Skeletal muscle satellite cell (primary cell): ENCODE results near the gene KCNAB1.

Experiments
- H3K27me3 ChIP-seq: 2 replicates; pipeline ENCODE4 v1.7.0; 2013; ENCODE audit warnings: low read length; ENCODE audit not compliant: control insufficient read depth, insufficient read depth
- H3K36me3 ChIP-seq: 2 replicates; pipeline ENCODE4 v1.7.0; 2013; ENCODE audit warnings: mild to moderate bottlenecking, control low read depth, low read length; ENCODE audit not compliant: insufficient read depth
- H3K4me1 ChIP-seq: 2 replicates; pipeline ENCODE4 v1.7.0; 2013; ENCODE audit warnings: low read length; ENCODE audit not compliant: control insufficient read depth, insufficient read depth
- H3K4me2 ChIP-seq: 2 replicates; pipeline ENCODE4 v1.7.0; 2013; ENCODE audit warnings: mild to moderate bottlenecking, low read length
- H3K4me3 ChIP-seq: 2 replicates; pipeline ENCODE4 v1.7.0; 2013; ENCODE audit warnings: low read length
- H3K9ac ChIP-seq: 2 replicates; pipeline ENCODE4 v1.7.0; 2013; ENCODE audit warnings: mild to moderate bottlenecking, low read depth, low read length, moderate library complexity
- H3K9me3 ChIP-seq: replicated peaks from 2 replicates; pipeline ENCODE4 v1.7.0; 2013; ENCODE audit warnings: mild to moderate bottlenecking, control low read depth, low read length

KCNAB1 gene

GRCh38 chr3:156381253-156381652 lies 260.9 kb downstream of the KCNAB1 start:
- Histone ChIP-seq H3K27me3 (peaks cover 16% of the 10 kb centered on the region), H3K4me3 (no peak overlapping the region), H3K9me3 (no peaks in the 10 kb centered on the region), H3K36me3 (no peaks in the 10 kb centered on the region), H3K4me2 (no peak overlapping the region), H3K9ac (no peak overlapping the region), H3K4me1 (no peaks in the 10 kb centered on the region)

- no peaks in the 10 kb centered on the region for H3K36me3 ChIP-seq
- H3K9ac ChIP-seq: no peak overlapping the region
- no peaks in the 10 kb centered on the region for H3K4me1 ChIP-seq
- H3K4me2 ChIP-seq: no peak overlapping the region
- no peaks in the 10 kb centered on the region for H3K9me3 ChIP-seq
- peaks cover 16% of the 10 kb centered on the region for H3K27me3 ChIP-seq
- H3K4me3 ChIP-seq: no peak overlapping the region
Observed at GRCh38 chr3:156382458-156383346, 262.3 kb downstream of the KCNAB1 start.

- Histone ChIP-seq H3K4me1 (peaks cover 3% of the 10 kb centered on the region), H3K27me3 (peaks cover 16% of the 10 kb centered on the region), H3K36me3 (no peaks in the 10 kb centered on the region), H3K4me3 (no peak overlapping the region), H3K9me3 (no peaks in the 10 kb centered on the region), H3K9ac (no peak overlapping the region), H3K4me2 (no peak overlapping the region)
Observed at GRCh38 chr3:156383441-156384025, 263.2 kb downstream of the KCNAB1 start.

- Histone ChIP-seq H3K36me3 (no peaks in the 10 kb centered on the region), H3K27me3 (peaks cover 7% of the 10 kb centered on the region), H3K9ac (no peak overlapping the region), H3K4me1 (peaks cover 3% of the 10 kb centered on the region), H3K9me3 (no peaks in the 10 kb centered on the region), H3K4me2 (no peak overlapping the region), H3K4me3 (no peak overlapping the region)
Observed at GRCh38 chr3:156388497-156389448, 268.4 kb downstream of the KCNAB1 start.

GRCh38 chr3:156389449-156389950 lies 269.1 kb downstream of the KCNAB1 start:
- H3K36me3 ChIP-seq: no peaks in the 10 kb centered on the region
- peaks cover 3% of the 10 kb centered on the region for H3K4me1 ChIP-seq

GRCh38 chr3:156390846-156391245 lies 270.5 kb downstream of the KCNAB1 start:
- H3K4me1 ChIP-seq: peaks cover 3% of the 10 kb centered on the region
- no peaks in the 10 kb centered on the region for H3K27me3 ChIP-seq
- no peak overlapping the region for H3K4me2 ChIP-seq
- no peak overlapping the region for H3K4me3 ChIP-seq
- H3K9ac ChIP-seq: no peak overlapping the region
- H3K9me3 ChIP-seq: no peaks in the 10 kb centered on the region
- H3K36me3 ChIP-seq: no peaks in the 10 kb centered on the region

More at GRCh38 chr3:156389449-156389950, 269.1 kb downstream of the KCNAB1 start:
- Histone ChIP-seq H3K9me3 (no peaks in the 10 kb centered on the region), H3K4me2 (no peak overlapping the region), H3K27me3 (peaks cover 1% of the 10 kb centered on the region), H3K4me3 (no peak overlapping the region), H3K9ac (no peak overlapping the region)

- H3K4me1 ChIP-seq: no peaks in the 10 kb centered on the region
- no peaks in the 10 kb centered on the region for H3K36me3 ChIP-seq
- no peak overlapping the region for H3K9ac ChIP-seq
- no peak overlapping the region for H3K4me3 ChIP-seq
- no peak overlapping the region for H3K4me2 ChIP-seq
- no peaks in the 10 kb centered on the region for H3K9me3 ChIP-seq
- H3K27me3 ChIP-seq: peaks cover 9% of the 10 kb centered on the region
Observed at GRCh38 chr3:156395961-156396710, 275.8 kb downstream of the KCNAB1 start.

GRCh38 chr3:156396851-156397250 lies 276.5 kb downstream of the KCNAB1 start:
- Histone ChIP-seq H3K4me3 (no peak overlapping the region), H3K9me3 (no peaks in the 10 kb centered on the region), H3K9ac (no peak overlapping the region), H3K4me2 (no peak overlapping the region), H3K27me3 (peaks cover 9% of the 10 kb centered on the region), H3K36me3 (no peaks in the 10 kb centered on the region), H3K4me1 (no peaks in the 10 kb centered on the region)

GRCh38 chr3:156397534-156397933 lies 277.2 kb downstream of the KCNAB1 start:
- Histone ChIP-seq H3K4me3 (no peak overlapping the region), H3K9me3 (no peaks in the 10 kb centered on the region), H3K9ac (no peak overlapping the region), H3K4me2 (no peak overlapping the region), H3K4me1 (no peaks in the 10 kb centered on the region), H3K27me3 (peaks cover 9% of the 10 kb centered on the region), H3K36me3 (no peaks in the 10 kb centered on the region)

GRCh38 chr3:156400062-156400461 lies 279.7 kb downstream of the KCNAB1 start:
- no peaks in the 10 kb centered on the region for H3K4me1 ChIP-seq
- H3K4me3 ChIP-seq: no peak overlapping the region
- no peak overlapping the region for H3K9ac ChIP-seq
- no peaks in the 10 kb centered on the region for H3K36me3 ChIP-seq
- peaks cover 16% of the 10 kb centered on the region for H3K27me3 ChIP-seq
- H3K4me2 ChIP-seq: no peak overlapping the region
- no peaks in the 10 kb centered on the region for H3K9me3 ChIP-seq
